NCI-H2029 treated with DMSO at 0.1 percent for 48 hours (cell line): Measurements from ENCODE around the gene TMEM131L.
"Not testable (repeated sequence)": the region's sequence is repeated elsewhere in the genome, so short reads cannot be mapped to it uniquely, and the experiment has no call there.

Experiments
- DNase-seq: peaks from one replicate; lab custom pipeline; 2025; lab: John Stamatoyannopoulos, UW

Gene TMEM131L

GRCh38 chr4:153573881-153574802, 108.0 kb downstream of the TMEM131L start:
- peak; percentile 6 for DNase-seq

GRCh38 chr4:153576443-153576774, 110.2 kb downstream of the TMEM131L start:
- no peak for DNase-seq

- peak; percentile 2 for DNase-seq
Observed at GRCh38 chr4:153577053-153577452, 110.9 kb downstream of the TMEM131L start.

- DNase-seq: no peak
Observed at GRCh38 chr4:153579410-153579809, 113.2 kb downstream of the TMEM131L start.

GRCh38 chr4:153579872-153580271, 113.7 kb downstream of the TMEM131L start:
- DNase-seq: no peak

GRCh38 chr4:153582954-153583702, 117.0 kb downstream of the TMEM131L start:
- no peak for DNase-seq

GRCh38 chr4:153585026-153585425, 118.9 kb downstream of the TMEM131L start:
- no peak for DNase-seq

GRCh38 chr4:153589703-153590595, 123.8 kb downstream of the TMEM131L start:
- no peak for DNase-seq

- DNase-seq: no peak
Observed at GRCh38 chr4:153591441-153591840, 125.3 kb downstream of the TMEM131L start.

GRCh38 chr4:153592064-153592463, 125.9 kb downstream of the TMEM131L start:
- no peak for DNase-seq

- DNase-seq: no peak
Observed at GRCh38 chr4:153593161-153593560, 127.0 kb downstream of the TMEM131L start.

GRCh38 chr4:153594210-153594609, 128.1 kb downstream of the TMEM131L start:
- no peak for DNase-seq

GRCh38 chr4:153595894-153596601, 129.9 kb downstream of the TMEM131L start:
- DNase-seq: no peak

GRCh38 chr4:153602758-153603157, 136.6 kb downstream of the TMEM131L start:
- no peak for DNase-seq

GRCh38 chr4:153603258-153603657, 137.1 kb downstream of the TMEM131L start:
- DNase-seq: no peak

- no peak for DNase-seq
Observed at GRCh38 chr4:153603835-153604234, 137.7 kb downstream of the TMEM131L start.

GRCh38 chr4:153609070-153609469, 142.9 kb downstream of the TMEM131L start:
- not testable (repeated sequence) for DNase-seq

- DNase-seq: no peak
Observed at GRCh38 chr4:153610623-153611376, 144.6 kb downstream of the TMEM131L start.

- DNase-seq: no peak
Observed at GRCh38 chr4:153611679-153612078, 145.5 kb downstream of the TMEM131L start.

GRCh38 chr4:153612878-153613277, 146.7 kb downstream of the TMEM131L start:
- no peak for DNase-seq
